H54 (cell line): ENCODE measurements around the gene CUX1.

Experiments
- DNase-seq: peaks from one replicate; pipeline ENCODE4 v3.0.0; 2011; ENCODE audit warnings: low spot score, mixed read lengths; ENCODE audit not compliant: insufficient read length
- FAIRE-seq: peaks from 3 replicates; lab custom pipeline; 2011; peaks lifted over from hg19 to GRCh38; lab: Jason Lieb, UNC
- POLR2A ChIP-seq: IDR thresholded peaks from 2 replicates; pipeline ENCODE4 v1.6.1; 2011; ENCODE audit warnings: low read depth, mild to moderate bottlenecking, low read length

Gene CUX1, protein sequence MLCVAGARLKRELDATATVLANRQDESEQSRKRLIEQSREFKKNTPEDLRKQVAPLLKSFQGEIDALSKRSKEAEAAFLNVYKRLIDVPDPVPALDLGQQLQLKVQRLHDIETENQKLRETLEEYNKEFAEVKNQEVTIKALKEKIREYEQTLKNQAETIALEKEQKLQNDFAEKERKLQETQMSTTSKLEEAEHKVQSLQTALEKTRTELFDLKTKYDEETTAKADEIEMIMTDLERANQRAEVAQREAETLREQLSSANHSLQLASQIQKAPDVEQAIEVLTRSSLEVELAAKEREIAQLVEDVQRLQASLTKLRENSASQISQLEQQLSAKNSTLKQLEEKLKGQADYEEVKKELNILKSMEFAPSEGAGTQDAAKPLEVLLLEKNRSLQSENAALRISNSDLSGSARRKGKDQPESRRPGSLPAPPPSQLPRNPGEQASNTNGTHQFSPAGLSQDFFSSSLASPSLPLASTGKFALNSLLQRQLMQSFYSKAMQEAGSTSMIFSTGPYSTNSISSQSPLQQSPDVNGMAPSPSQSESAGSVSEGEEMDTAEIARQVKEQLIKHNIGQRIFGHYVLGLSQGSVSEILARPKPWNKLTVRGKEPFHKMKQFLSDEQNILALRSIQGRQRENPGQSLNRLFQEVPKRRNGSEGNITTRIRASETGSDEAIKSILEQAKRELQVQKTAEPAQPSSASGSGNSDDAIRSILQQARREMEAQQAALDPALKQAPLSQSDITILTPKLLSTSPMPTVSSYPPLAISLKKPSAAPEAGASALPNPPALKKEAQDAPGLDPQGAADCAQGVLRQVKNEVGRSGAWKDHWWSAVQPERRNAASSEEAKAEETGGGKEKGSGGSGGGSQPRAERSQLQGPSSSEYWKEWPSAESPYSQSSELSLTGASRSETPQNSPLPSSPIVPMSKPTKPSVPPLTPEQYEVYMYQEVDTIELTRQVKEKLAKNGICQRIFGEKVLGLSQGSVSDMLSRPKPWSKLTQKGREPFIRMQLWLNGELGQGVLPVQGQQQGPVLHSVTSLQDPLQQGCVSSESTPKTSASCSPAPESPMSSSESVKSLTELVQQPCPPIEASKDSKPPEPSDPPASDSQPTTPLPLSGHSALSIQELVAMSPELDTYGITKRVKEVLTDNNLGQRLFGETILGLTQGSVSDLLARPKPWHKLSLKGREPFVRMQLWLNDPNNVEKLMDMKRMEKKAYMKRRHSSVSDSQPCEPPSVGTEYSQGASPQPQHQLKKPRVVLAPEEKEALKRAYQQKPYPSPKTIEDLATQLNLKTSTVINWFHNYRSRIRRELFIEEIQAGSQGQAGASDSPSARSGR (N-terminal part only)

GRCh38 chr7:101817471-101818286, at the start of gene CUX1:
CUX1 (plus strand) TSS chr7:101817626; CDS start chr7:101817640, 14 bp downstream.
- no peak for DNase-seq
- no peak for FAIRE-seq
- no peak for TF ChIP-seq POLR2A

- DNase-seq (no peak), FAIRE-seq (no peak)
- TF ChIP-seq POLR2A: no peak
These were observed 49.1 kb upstream of the CUX1 start for GRCh38 chr7:101768280-101768679.

DNA sequence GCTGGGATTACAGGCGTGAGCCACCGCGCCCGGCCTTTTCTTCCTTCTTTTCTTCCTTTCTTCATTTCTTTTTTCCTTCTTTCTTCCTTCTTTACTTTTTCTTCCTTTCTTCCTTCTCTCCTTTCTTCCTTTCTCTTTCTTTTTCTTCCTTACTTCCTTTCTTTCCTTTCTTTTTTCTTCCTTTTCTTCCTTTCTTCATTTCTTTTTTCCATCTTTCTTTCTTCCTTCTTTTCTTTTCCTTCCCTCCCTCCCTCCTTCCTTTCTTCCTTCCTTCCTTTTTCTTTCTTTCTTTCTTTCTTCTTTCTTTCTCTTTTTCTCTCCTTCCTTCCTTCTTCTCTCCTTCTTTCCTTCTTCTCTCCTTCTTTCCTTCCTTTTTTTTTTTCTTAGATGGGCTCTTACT, 47.0 kb upstream of the CUX1 start:
- no peak for TF ChIP-seq POLR2A
- no peak for DNase-seq
- FAIRE-seq: no peak

GRCh38 chr7:101772508-101773211, 44.8 kb upstream of the CUX1 start:
- DNase-seq: no peak
- no peak for FAIRE-seq
- no peak for TF ChIP-seq POLR2A

GRCh38 chr7:101775181-101775580, 42.2 kb upstream of the CUX1 start:
- no peak for TF ChIP-seq POLR2A
- DNase-seq (no peak), FAIRE-seq (no peak)

- no peak for TF ChIP-seq POLR2A
- DNase-seq (no peak), FAIRE-seq (no peak)
These were observed 39.3 kb upstream of the CUX1 start for GRCh38 chr7:101778026-101778580.

- TF ChIP-seq POLR2A: no peak
- DNase-seq (no peak), FAIRE-seq (no peak)
These were observed 38.2 kb upstream of the CUX1 start for GRCh38 chr7:101779267-101779666.

- no peak for FAIRE-seq
- TF ChIP-seq POLR2A: no peak
- no peak for DNase-seq
These were observed 37.1 kb upstream of the CUX1 start for GRCh38 chr7:101780281-101780680.

- no peak for FAIRE-seq
- no peak for TF ChIP-seq POLR2A
- DNase-seq: no peak
These were observed 36.0 kb upstream of the CUX1 start for GRCh38 chr7:101781439-101781838.

DNA sequence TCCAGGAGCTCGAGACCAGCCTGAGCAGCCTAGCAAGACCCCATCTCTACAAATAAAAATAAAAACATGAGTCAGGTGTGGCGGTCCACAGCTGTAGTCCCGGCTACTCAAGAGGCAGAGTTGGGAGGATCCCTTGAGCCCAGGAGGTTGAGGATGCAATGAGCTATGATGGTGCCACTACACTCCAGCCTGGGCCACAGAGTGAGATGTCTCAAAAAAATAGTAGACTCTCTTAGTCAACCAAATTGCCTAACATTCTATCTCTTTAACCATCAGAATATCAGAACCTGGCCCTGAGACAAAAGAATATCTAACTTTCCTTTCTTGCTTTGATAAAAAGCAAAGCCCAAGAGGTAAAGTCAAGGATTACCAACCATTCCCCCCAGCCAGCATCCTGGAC, 35.0 kb upstream of the CUX1 start:
- no peak for TF ChIP-seq POLR2A
- FAIRE-seq: no peak
- no peak for DNase-seq

GRCh38 chr7:101782896-101783295, 34.5 kb upstream of the CUX1 start:
- FAIRE-seq (no peak), DNase-seq (no peak)
- no peak for TF ChIP-seq POLR2A
